ENCODE data around the gene TJAP1.

TJAP1 gene

DNA sequence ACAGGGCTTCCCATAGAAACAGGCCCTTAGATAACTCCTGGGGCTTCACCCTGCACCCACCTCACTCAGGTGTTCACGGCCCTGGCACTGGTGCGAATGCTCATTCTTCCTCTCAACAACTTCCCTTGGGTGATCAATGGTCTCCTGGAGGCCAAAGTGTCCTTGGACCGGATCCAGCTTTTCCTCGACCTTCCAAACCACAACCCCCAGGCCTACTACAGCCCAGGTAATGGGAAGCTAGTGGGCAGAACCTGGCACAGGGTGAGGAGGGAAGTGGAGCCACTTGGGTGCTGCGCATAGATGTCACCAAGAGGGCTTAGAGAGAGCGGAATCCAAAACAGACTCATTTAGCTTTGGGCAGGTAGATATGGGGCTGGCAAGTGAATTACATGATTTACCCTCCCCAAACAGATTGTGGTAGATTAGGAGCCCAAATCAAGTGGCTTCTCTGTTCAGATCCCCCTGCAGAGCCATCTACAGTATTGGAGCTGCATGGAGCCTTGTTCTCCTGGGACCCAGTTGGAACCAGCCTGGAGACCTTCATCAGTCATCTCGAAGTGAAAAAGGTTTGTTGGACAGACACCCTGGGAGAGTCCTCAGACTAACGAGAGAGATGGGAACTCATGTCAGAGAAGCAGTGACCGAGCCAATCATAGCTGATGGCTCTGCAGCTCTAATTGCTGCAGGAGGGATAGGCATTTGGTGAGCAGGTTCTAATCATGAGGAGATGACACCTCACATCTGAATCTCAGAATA, 41.5 kb upstream of the TJAP1 start:
- H3K4me3 ChIP-seq: no peak overlapping the region
- H3K27ac ChIP-seq: no peak overlapping the region
- H3K9me3 ChIP-seq (ENCODE audit: low read depth, low read length): no peaks in the 10 kb centered on the region
- H3K9ac ChIP-seq (ENCODE audit: insufficient read length): no peak overlapping the region
- TF ChIP-seq EZH2 (IDR thresholded peaks at IDR 0.05): no peak
- no peak for TF ChIP-seq POLR2AphosphoS5 (IDR thresholded peaks at IDR 0.05; ENCODE audit: borderline replicate concordance, low read depth, low read length)
- no peak for TF ChIP-seq FOXP2 (optimal IDR thresholded peaks at IDR 0.05; ENCODE audit: control extremely low read depth, extremely low read length, insufficient read depth)
- H3K36me3 ChIP-seq (ENCODE audit: insufficient read depth, low read length): peaks cover 3% of the 10 kb centered on the region; the same call in 1 of the 2 replicates
- DNase-seq (ENCODE audit: low read depth, low spot score): no peak

DNA sequence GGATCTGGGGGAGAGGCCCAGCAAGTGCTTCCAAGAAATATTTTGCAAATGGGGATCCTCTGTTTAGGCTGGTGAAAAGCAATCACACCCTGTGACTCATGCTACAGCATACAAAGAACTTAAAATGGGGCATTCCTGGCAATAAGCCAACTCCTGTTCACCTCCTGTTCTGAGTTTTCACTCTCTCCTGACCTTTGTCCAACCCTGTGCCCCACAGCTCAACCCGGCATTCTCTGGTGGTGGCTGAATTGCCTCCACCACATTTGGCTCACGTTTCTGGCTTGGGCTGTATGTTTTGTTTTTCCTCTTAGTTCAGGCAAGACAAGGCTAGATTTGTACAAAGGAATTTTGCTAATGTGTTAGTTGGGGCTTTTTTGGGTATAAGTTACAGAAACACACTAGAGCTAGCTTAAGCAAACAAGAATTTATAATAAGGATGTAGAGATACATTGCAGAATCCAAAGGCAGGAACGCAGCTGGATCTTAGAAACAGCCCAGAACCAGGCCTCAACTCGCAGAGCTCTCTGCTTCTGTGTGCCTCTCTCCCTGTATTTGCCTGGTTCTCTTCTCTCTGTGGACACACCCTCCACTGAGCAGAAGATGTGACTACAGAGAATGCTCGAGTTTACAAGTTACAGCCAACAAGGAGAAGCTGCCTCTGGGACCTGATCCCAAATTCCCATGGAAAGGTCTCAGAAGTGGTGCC, 40.6 kb upstream of the TJAP1 start:
- no peak overlapping the region for H3K4me3 ChIP-seq
- peaks cover 3% of the 10 kb centered on the region; the same call in 1 of the 2 replicates for H3K36me3 ChIP-seq (ENCODE audit: insufficient read depth, low read length)
- H3K9me3 ChIP-seq (ENCODE audit: low read depth, low read length): no peaks in the 10 kb centered on the region
- no peak overlapping the region for H3K9ac ChIP-seq (ENCODE audit: insufficient read length)
- TF ChIP-seq POLR2AphosphoS5 (IDR thresholded peaks at IDR 0.05; ENCODE audit: borderline replicate concordance, low read depth, low read length) (no peak), EZH2 (IDR thresholded peaks at IDR 0.05) (no peak), FOXP2 (optimal IDR thresholded peaks at IDR 0.05; ENCODE audit: control extremely low read depth, extremely low read length, insufficient read depth) (no peak)
- H3K27ac ChIP-seq: no peak overlapping the region
- no peak for DNase-seq (ENCODE audit: low read depth, low spot score)

DNA sequence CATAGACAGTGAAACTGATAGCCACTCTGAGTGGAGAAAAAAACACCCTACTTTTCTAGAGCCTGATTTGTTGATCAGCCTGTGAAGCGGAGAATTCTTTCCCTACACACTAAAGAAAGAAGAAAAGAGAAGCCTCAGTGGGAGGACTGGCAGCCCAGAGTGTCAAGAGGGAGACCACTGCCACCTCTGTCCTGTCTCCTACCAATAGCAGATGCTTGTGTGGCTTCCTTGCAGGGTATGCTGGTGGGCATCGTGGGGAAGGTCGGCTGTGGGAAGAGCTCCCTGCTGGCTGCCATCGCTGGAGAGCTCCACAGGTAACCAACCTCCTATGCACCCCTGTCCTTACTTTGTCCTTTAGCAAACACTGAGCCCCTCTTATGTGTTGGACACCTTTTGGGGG, 39.7 kb upstream of the TJAP1 start:
- H3K9ac ChIP-seq (ENCODE audit: insufficient read length): no peak overlapping the region
- DNase-seq (ENCODE audit: low read depth, low spot score): no peak
- H3K27ac ChIP-seq: no peak overlapping the region
- peaks cover 3% of the 10 kb centered on the region; the same call in 1 of the 2 replicates for H3K36me3 ChIP-seq (ENCODE audit: insufficient read depth, low read length)
- no peak overlapping the region for H3K4me3 ChIP-seq
- no peaks in the 10 kb centered on the region for H3K9me3 ChIP-seq (ENCODE audit: low read depth, low read length)
- TF ChIP-seq EZH2 (IDR thresholded peaks at IDR 0.05) (no peak), FOXP2 (optimal IDR thresholded peaks at IDR 0.05; ENCODE audit: control extremely low read depth, extremely low read length, insufficient read depth) (no peak), POLR2AphosphoS5 (IDR thresholded peaks at IDR 0.05; ENCODE audit: borderline replicate concordance, low read depth, low read length) (no peak)

DNA sequence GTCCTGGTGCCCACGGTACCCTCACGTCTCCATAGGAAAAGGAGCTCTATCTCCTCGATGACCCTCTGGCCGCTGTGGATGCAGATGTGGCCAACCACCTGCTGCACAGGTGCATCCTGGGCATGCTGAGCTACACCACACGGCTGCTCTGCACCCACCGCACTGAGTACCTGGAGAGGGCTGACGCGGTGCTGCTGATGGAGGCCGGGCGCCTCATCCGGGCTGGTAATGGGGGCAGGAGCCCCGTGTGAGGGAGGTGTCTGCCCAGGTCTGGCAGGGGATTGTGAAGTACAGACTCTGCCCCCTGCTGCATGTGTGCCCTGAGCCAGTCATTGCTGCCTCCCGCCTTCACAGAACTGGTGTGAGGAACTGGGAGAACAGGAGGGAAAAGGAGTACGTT, 34.4 kb upstream of the TJAP1 start:
- H3K9me3 ChIP-seq (ENCODE audit: low read depth, low read length): no peaks in the 10 kb centered on the region
- no peak overlapping the region for H3K4me3 ChIP-seq
- TF ChIP-seq POLR2AphosphoS5 (IDR thresholded peaks at IDR 0.05; ENCODE audit: borderline replicate concordance, low read depth, low read length) (no peak), EZH2 (IDR thresholded peaks at IDR 0.05) (no peak), FOXP2 (optimal IDR thresholded peaks at IDR 0.05; ENCODE audit: control extremely low read depth, extremely low read length, insufficient read depth) (no peak)
- DNase-seq (ENCODE audit: low read depth, low spot score): no peak
- no peaks in the 10 kb centered on the region; the same call in 1 of the 2 replicates for H3K36me3 ChIP-seq (ENCODE audit: insufficient read depth, low read length)
- no peak overlapping the region for H3K9ac ChIP-seq (ENCODE audit: insufficient read length)
- H3K27ac ChIP-seq: no peak overlapping the region

DNA sequence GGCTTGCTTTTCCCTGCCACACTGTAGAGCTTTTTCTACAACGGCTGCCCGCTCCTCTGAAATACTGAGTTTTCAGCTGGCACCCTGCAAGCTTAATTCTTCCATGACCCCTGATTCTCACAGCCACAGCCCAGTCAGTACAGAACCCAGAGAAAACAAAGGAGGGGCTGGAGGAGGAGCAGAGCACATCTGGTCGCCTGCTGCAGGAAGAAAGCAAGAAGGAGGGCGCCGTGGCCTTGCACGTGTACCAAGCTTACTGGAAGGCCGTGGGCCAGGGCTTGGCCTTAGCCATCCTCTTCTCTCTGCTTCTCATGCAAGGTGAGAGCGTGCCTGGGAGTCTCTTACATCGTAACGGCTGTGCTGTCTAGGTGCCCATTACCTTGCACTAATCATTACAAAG, 33.3 kb upstream of the TJAP1 start:
- Histone ChIP-seq H3K9ac (ENCODE audit: insufficient read length) (no peak overlapping the region), H3K4me3 (no peak overlapping the region), H3K36me3 (ENCODE audit: insufficient read depth, low read length) (no peaks in the 10 kb centered on the region; the same call in 1 of the 2 replicates), H3K27ac (no peak overlapping the region), H3K9me3 (ENCODE audit: low read depth, low read length) (no peaks in the 10 kb centered on the region)
- no peak for DNase-seq (ENCODE audit: low read depth, low spot score)
- no peak for TF ChIP-seq EZH2 (IDR thresholded peaks at IDR 0.05)
- TF ChIP-seq FOXP2 (optimal IDR thresholded peaks at IDR 0.05; ENCODE audit: control extremely low read depth, extremely low read length, insufficient read depth): no peak
- TF ChIP-seq POLR2AphosphoS5 (IDR thresholded peaks at IDR 0.05; ENCODE audit: borderline replicate concordance, low read depth, low read length): no peak

DNA sequence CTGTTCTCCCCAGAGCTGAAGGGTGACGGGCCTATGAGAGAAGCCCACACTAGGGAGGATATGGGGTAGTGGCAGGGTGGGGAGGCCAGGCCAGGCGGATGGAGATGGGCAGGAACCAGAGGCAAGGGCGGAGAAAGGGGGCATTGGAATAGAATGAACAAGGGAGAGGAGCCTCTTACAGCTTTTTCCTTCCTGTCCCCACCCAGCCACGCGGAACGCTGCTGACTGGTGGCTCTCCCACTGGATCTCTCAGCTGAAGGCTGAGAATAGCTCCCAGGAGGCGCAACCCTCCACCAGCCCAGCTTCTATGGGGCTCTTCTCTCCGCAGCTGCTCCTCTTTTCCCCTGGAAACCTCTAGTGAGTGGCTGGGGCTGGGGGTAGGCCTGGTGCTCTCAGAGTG, 32.8 kb upstream of the TJAP1 start:
- Histone ChIP-seq H3K9ac (ENCODE audit: insufficient read length) (no peak overlapping the region), H3K27ac (no peak overlapping the region), H3K36me3 (ENCODE audit: insufficient read depth, low read length) (no peaks in the 10 kb centered on the region; the same call in 1 of the 2 replicates), H3K9me3 (ENCODE audit: low read depth, low read length) (no peaks in the 10 kb centered on the region), H3K4me3 (no peak overlapping the region)
- DNase-seq (ENCODE audit: low read depth, low spot score): no peak
- TF ChIP-seq FOXP2 (optimal IDR thresholded peaks at IDR 0.05; ENCODE audit: control extremely low read depth, extremely low read length, insufficient read depth): no peak
- TF ChIP-seq POLR2AphosphoS5 (IDR thresholded peaks at IDR 0.05; ENCODE audit: borderline replicate concordance, low read depth, low read length): no peak
- TF ChIP-seq EZH2 (IDR thresholded peaks at IDR 0.05): no peak

DNA sequence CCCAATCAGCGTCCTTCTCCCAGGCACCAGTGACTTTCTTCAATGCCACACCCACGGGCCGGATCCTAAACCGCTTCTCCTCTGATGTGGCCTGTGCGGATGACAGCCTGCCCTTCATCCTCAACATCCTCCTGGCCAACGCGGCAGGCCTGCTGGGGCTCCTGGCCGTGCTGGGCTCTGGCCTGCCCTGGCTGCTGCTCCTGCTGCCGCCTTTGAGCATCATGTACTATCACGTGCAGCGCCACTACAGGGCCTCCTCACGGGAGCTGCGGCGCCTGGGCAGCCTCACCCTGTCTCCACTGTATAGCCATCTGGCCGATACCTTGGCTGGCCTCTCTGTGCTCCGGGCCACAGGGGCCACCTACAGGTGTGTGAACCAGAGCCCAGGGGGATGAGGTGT, 31.8 kb upstream of the TJAP1 start:
- Histone ChIP-seq H3K4me3 (no peak overlapping the region), H3K9ac (ENCODE audit: insufficient read length) (no peak overlapping the region), H3K9me3 (ENCODE audit: low read depth, low read length) (no peaks in the 10 kb centered on the region), H3K27ac (no peak overlapping the region), H3K36me3 (ENCODE audit: insufficient read depth, low read length) (peaks cover 8% of the 10 kb centered on the region; the same call in 1 of the 2 replicates)
- TF ChIP-seq POLR2AphosphoS5 (IDR thresholded peaks at IDR 0.05; ENCODE audit: borderline replicate concordance, low read depth, low read length) (no peak), EZH2 (IDR thresholded peaks at IDR 0.05) (no peak), FOXP2 (optimal IDR thresholded peaks at IDR 0.05; ENCODE audit: control extremely low read depth, extremely low read length, insufficient read depth) (no peak)
- no peak for DNase-seq (ENCODE audit: low read depth, low spot score)

DNA sequence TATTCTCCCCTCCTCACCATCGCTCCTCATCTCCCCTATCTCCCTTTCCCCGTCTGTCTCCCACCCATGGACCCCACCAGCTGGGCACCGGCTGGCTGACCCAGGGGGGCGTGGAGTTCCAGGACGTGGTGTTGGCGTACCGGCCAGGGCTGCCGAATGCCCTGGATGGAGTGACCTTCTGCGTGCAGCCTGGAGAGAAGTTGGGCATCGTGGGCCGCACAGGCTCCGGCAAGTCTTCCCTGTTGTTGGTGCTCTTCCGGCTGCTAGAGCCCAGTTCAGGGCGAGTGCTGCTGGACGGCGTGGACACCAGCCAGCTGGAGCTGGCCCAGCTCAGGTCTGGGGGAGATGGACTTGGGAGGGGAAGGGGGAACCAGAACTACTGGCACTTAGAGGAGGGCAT, 29.8 kb upstream of the TJAP1 start:
- H3K36me3 ChIP-seq (ENCODE audit: insufficient read depth, low read length): peaks cover 11% of the 10 kb centered on the region; the same call in 1 of the 2 replicates
- TF ChIP-seq EZH2 (IDR thresholded peaks at IDR 0.05): no peak
- no peak for TF ChIP-seq FOXP2 (optimal IDR thresholded peaks at IDR 0.05; ENCODE audit: control extremely low read depth, extremely low read length, insufficient read depth)
- TF ChIP-seq POLR2AphosphoS5 (IDR thresholded peaks at IDR 0.05; ENCODE audit: borderline replicate concordance, low read depth, low read length): no peak
- H3K4me3 ChIP-seq: no peak overlapping the region
- H3K27ac ChIP-seq: no peak overlapping the region
- DNase-seq (ENCODE audit: low read depth, low spot score): no peak
- H3K9ac ChIP-seq (ENCODE audit: insufficient read length): no peak overlapping the region
- H3K9me3 ChIP-seq (ENCODE audit: low read depth, low read length): no peaks in the 10 kb centered on the region
